Lower lobe of right lung (tissue), 2 donors: ENCODE results near the gene NCOA1. TPM values are rescaled to one million over a fixed set of nuclear protein-coding genes. Genes with fewer than 3 reads are reported as not detected.

Source experiments
- ATAC-seq, 2 donors: fragments of 200-7000 bp; cut with Tn5 transposase; one replicate each; pipeline ENCODE4 v1.9.1; 2020 to 2022; ENCODE audit warnings: mild to moderate bottlenecking in 2 of 2, moderate library complexity in 2 of 2
- DNase-seq: peaks from one replicate; pipeline ENCODE4 v3.0.0-alpha.2; 2020
- H3K27ac ChIP-seq: fragments of 200-600 bp; one replicate; pipeline ENCODE4 v1.8.0; 2022
- H3K27me3 ChIP-seq: fragments of 200-600 bp; one replicate; pipeline ENCODE4 v1.8.0; 2022; ENCODE audit warnings: low read depth
- H3K36me3 ChIP-seq: fragments of 200-600 bp; one replicate; pipeline ENCODE4 v1.8.0; 2022; ENCODE audit warnings: mild to moderate bottlenecking
- H3K4me1 ChIP-seq: fragments of 200-600 bp; one replicate; pipeline ENCODE4 v1.8.0; 2022
- H3K4me3 ChIP-seq: fragments of 200-600 bp; one replicate; pipeline ENCODE4 v1.8.0; 2022; ENCODE audit warnings: mild to moderate bottlenecking
- H3K9me3 ChIP-seq: fragments of 200-600 bp; one replicate; pipeline ENCODE4 v1.8.0; 2022
- intact Hi-C: fragments of 100-400 bp; cut with DNase I; formaldehyde crosslinking; loops from one replicate; pipeline ENCODE4 v1.11.0; 2022
- total RNA-seq: library from RNA; stranded (reverse); fragmentation: NEBNext Ultra II Directional; extraction: Animal tissue kit (Norgen Biotek cat#: 25700); gene quantifications from one replicate; pipeline ENCODE4 v1.2.1, GENCODE V29; 2021
- TF ChIP-seq, protein P1 (sequence below): fragments of 200-600 bp; IDR thresholded peaks from one replicate; pipeline ENCODE4 v1.8.0; 2022; ENCODE audit warnings: antibody characterized with exemption, mild to moderate bottlenecking
- donor health status: DM: no; HTN: yes; CAD: no; lungs with severe emphysema.

NCOA1 gene
- total RNA-seq, 1 donor from 2014 or later, result 48.3 TPM

- Histone ChIP-seq H3K27me3 (no peaks in the 10 kb centered on the region), H3K36me3 (peaks cover 19% of the 10 kb centered on the region), H3K4me3 (no peak overlapping the region), H3K27ac (peak overlapping the region; percentile 2), H3K4me1 (peaks cover 7% of the 10 kb centered on the region), H3K9me3 (no peaks in the 10 kb centered on the region)
- no peak for DNase-seq
- TF ChIP-seq, protein P1, sequence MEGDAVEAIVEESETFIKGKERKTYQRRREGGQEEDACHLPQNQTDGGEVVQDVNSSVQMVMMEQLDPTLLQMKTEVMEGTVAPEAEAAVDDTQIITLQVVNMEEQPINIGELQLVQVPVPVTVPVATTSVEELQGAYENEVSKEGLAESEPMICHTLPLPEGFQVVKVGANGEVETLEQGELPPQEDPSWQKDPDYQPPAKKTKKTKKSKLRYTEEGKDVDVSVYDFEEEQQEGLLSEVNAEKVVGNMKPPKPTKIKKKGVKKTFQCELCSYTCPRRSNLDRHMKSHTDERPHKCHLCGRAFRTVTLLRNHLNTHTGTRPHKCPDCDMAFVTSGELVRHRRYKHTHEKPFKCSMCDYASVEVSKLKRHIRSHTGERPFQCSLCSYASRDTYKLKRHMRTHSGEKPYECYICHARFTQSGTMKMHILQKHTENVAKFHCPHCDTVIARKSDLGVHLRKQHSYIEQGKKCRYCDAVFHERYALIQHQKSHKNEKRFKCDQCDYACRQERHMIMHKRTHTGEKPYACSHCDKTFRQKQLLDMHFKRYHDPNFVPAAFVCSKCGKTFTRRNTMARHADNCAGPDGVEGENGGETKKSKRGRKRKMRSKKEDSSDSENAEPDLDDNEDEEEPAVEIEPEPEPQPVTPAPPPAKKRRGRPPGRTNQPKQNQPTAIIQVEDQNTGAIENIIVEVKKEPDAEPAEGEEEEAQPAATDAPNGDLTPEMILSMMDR, result no peak
- intact Hi-C loops, result no loop called here
- no peak for ATAC-seq
Observed at GRCh38 chr2:24722141-24722790, 231.2 kb downstream of the NCOA1 start.

DNA sequence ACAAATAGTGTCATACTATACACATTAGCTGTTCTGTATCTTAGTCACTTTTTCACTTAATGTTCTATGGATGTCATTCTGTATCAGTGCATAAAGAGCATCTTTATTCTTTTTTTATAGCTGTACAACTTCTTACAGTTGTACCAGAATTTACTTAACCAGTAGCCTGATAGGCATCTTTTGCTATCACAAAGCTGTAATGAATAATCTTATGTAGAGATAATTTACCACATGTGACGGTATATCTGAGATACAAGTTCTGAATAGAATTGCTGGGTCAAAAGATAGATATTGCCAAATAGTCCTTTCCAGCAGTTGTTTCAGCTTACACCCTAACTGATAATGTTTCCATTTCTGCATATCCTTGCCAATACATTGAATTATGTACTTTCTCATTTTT is 232.1 kb downstream of the NCOA1 start:
- Histone ChIP-seq H3K4me3 (no peak overlapping the region), H3K27ac (no peak overlapping the region), H3K9me3 (no peaks in the 10 kb centered on the region), H3K36me3 (peaks cover 22% of the 10 kb centered on the region), H3K27me3 (no peaks in the 10 kb centered on the region), H3K4me1 (peaks cover 7% of the 10 kb centered on the region)
- DNase-seq (no peak), ATAC-seq (no peak)
- TF ChIP-seq, protein P1, result no peak
- intact Hi-C loops, result no loop called here

DNA sequence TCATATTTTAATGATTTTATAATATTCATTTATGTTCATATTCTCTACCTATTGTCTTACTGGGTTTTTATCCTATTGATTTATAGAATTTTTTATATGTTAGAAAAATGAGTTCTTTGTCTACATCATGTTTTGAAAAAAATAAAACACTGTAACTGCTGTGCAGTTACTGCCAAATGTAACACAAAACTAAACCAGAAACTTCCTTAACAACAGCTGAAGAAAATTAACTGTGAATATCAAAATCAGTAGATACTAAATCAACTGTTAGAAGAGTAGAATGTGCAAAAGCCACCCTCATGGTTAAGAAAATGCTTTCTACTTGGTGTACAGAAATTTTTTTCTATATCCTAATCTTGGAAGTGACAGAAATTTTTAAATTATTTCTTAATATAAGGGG is 232.6 kb downstream of the NCOA1 start:
- peaks cover 24% of the 10 kb centered on the region for H3K36me3 ChIP-seq
- H3K27me3 ChIP-seq, result no peaks in the 10 kb centered on the region
- no peak overlapping the region for H3K27ac ChIP-seq
- H3K4me1 ChIP-seq, result peaks cover 7% of the 10 kb centered on the region
- intact Hi-C loops, result no loop called here
- no peak for DNase-seq
- ATAC-seq, result no peak
- H3K9me3 ChIP-seq, result no peaks in the 10 kb centered on the region
- no peak overlapping the region for H3K4me3 ChIP-seq
- TF ChIP-seq, protein P1, result no peak

DNA sequence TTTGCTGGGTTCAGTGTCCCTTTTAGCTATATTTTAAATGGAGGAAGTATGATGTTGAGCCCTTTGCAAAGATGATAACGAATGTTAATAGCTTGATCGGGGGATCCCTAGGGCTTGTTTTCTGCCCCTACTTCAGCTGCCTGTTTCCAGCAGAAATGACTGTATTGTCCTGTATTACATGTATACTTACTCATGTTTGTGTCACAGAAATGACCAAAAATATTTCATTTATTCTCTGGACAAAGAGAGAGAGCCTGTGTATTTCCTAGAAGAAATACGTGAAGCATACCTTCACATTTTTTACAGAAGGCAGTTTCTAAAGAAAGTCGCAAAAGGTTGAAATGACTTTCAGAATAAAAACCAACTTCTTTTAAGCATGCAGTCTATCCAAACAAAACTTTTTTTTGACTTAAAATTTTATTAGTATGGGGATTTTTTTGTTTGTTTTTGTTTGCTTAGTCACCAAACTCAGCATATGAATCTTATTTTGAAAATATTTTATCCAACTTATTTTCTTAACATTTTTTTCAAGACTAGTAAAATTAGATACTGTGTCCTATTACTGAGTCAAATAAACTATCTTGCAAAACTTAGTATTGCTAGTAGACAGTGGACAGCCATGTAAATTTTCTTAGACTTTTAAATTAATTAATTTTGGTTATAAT is 233.2 kb downstream of the NCOA1 start:
- Histone ChIP-seq H3K4me1 (peaks cover 7% of the 10 kb centered on the region), H3K4me3 (no peak overlapping the region), H3K27me3 (no peaks in the 10 kb centered on the region), H3K36me3 (peaks cover 28% of the 10 kb centered on the region), H3K9me3 (no peaks in the 10 kb centered on the region), H3K27ac (no peak overlapping the region)
- intact Hi-C loops, result no loop called here
- DNase-seq (no peak), ATAC-seq (no peak)
- TF ChIP-seq, protein P1, result no peak

DNA sequence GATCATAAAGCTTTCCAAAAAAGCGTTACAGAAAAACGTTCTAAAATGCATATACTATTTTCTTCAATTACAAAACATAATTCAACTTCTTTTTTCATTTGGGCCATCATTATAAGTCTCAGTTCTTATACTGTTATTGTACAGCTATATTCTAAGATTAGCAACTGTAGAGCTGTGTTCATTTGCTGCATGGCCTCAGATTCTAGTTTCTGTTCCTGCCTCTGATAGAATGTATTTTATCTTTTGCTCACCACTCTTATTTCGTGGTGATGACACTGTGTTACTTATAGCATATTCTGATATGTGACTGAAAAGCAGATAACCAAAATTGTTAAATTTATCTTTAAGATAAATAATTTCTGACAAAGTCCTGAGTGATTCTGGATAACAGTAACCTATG is 234.9 kb downstream of the NCOA1 start:
- Histone ChIP-seq H3K27ac (no peak overlapping the region), H3K9me3 (no peaks in the 10 kb centered on the region), H3K4me3 (no peak overlapping the region), H3K4me1 (peaks cover 7% of the 10 kb centered on the region), H3K27me3 (no peaks in the 10 kb centered on the region), H3K36me3 (peaks cover 37% of the 10 kb centered on the region)
- ATAC-seq (no peak), DNase-seq (no peak)
- TF ChIP-seq, protein P1, result no peak
- intact Hi-C loops, result no loop called here
